Astrocyte (in vitro differentiated cells and primary cell): ENCODE data around the gene TRIP12.

Experiments used
- EZH2 ChIP-seq: IDR thresholded peaks from 2 replicates; pipeline ENCODE4 v1.6.1; 2012; ENCODE audit warnings: mild to moderate bottlenecking, low read length, inconsistent platforms; ENCODE audit not compliant: insufficient read depth
- TF ChIP-seq, protein P1 (sequence below): IDR thresholded peaks from 2 replicates; pipeline ENCODE4 v1.5.1; 2011; ENCODE audit warnings: low read depth, mild to moderate bottlenecking, inconsistent platforms, low read length, moderate library complexity; ENCODE audit not compliant: insufficient read depth

DNA sequence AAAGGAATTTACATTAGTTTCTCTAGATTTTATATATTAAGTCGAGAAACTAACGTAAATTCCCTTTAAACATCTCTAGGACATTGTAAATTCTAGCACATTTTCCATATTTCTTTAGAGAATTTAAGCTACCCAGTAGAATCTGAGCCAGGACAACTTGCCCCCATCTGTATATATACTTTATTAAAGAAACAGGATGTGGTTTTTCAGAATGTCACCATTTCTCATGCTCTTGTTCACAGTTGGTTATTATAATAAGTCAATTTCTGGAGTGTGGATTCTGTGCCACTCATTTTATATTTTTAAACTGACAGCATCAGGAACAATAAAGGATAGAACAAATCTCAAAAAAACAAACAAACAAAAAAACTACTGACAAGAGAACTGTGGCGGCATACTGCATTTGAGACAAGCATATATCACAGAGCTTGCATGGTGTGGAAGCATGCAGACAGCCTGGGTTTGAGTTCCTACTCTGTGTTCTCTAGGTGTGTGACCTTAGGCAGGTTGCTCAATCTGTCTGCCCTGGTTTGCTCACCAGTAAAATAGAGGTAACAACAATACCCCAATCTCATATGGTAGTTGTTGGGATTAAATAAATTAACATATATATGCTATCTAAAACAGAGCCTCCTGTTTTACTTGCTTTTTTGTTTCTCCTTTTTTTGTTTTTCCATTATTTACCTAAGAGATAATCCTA lies 146.0 kb downstream of the TRIP12 start:
- TF ChIP-seq, protein P1, sequence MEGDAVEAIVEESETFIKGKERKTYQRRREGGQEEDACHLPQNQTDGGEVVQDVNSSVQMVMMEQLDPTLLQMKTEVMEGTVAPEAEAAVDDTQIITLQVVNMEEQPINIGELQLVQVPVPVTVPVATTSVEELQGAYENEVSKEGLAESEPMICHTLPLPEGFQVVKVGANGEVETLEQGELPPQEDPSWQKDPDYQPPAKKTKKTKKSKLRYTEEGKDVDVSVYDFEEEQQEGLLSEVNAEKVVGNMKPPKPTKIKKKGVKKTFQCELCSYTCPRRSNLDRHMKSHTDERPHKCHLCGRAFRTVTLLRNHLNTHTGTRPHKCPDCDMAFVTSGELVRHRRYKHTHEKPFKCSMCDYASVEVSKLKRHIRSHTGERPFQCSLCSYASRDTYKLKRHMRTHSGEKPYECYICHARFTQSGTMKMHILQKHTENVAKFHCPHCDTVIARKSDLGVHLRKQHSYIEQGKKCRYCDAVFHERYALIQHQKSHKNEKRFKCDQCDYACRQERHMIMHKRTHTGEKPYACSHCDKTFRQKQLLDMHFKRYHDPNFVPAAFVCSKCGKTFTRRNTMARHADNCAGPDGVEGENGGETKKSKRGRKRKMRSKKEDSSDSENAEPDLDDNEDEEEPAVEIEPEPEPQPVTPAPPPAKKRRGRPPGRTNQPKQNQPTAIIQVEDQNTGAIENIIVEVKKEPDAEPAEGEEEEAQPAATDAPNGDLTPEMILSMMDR, result no peak
- TF ChIP-seq EZH2, result no peak
